Gastroesophageal sphincter (tissue), 3 donors: Measurements from ENCODE around the gene ABCA7.

ENCODE experiments used
- EP300 ChIP-seq: sonication (generic); formaldehyde crosslinking; IDR thresholded peaks from one replicate; pipeline ENCODE4 v1.6.1; 2017; ENCODE audit warnings: antibody characterized with exemption, mild to moderate bottlenecking
- POLR2A ChIP-seq, 2 donors: fragments of 450-650 bp; IDR thresholded peaks; one replicate each; pipeline ENCODE4 v1.6.1; 2017; ENCODE audit warnings: antibody characterized with exemption in 2 of 2, mild to moderate bottlenecking in 2 of 2, moderate library complexity in 1 of 2
- TF ChIP-seq, protein P1 (sequence below), 4 experiments: fragments of 200-600 bp in 2 of 4; fragments of 450-650 bp in 2 of 4; sonication (generic) in 1 of 4; IDR thresholded peaks; one replicate each; pipeline ENCODE4 v1.5.1; 2017 to 2019; ENCODE audit warnings: antibody characterized with exemption in 4 of 4, mild to moderate bottlenecking in 2 of 4, moderate library complexity in 2 of 4

- TF ChIP-seq, protein P1, sequence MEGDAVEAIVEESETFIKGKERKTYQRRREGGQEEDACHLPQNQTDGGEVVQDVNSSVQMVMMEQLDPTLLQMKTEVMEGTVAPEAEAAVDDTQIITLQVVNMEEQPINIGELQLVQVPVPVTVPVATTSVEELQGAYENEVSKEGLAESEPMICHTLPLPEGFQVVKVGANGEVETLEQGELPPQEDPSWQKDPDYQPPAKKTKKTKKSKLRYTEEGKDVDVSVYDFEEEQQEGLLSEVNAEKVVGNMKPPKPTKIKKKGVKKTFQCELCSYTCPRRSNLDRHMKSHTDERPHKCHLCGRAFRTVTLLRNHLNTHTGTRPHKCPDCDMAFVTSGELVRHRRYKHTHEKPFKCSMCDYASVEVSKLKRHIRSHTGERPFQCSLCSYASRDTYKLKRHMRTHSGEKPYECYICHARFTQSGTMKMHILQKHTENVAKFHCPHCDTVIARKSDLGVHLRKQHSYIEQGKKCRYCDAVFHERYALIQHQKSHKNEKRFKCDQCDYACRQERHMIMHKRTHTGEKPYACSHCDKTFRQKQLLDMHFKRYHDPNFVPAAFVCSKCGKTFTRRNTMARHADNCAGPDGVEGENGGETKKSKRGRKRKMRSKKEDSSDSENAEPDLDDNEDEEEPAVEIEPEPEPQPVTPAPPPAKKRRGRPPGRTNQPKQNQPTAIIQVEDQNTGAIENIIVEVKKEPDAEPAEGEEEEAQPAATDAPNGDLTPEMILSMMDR (IDR thresholded peaks at IDR 0.05), result no peak
- TF ChIP-seq POLR2A (IDR thresholded peaks at IDR 0.05), result no peak
- no peak for TF ChIP-seq EP300
Observed at GRCh38 chr19:1035998-1036621, 3.8 kb upstream of the ABCA7 start.
